Activated CD8-positive, alpha-beta memory T cell treated with anti-CD3 and anti-CD28 coated beads, Interleukin-2, amount 10 ng/mL, durations not matched to agents 7 days and 5 days (primary cell): ENCODE data around the gene ATF7. TPM values are rescaled to one million over a fixed set of nuclear protein-coding genes. Genes with fewer than 3 reads are reported as not detected.
A peak's percentile ranks its signal among the peaks of the same experiment; 100 is the strongest.

Experiments used
- ATAC-seq: fragments of 150-1000 bp; cut with Tn5 transposase; one replicate; pipeline ENCODE4 v1.10.0; 2021; ENCODE audit warnings: moderate library complexity
- CTCF ChIA-PET: fragments of 350-600 bp; sonication (Branson Sonifier 250); formaldehyde crosslinking; loops from one replicate; lab custom pipeline; 2021; ENCODE audit warnings: antibody characterized with exemption; lab: Charles Lee
- DNase-seq: peaks from one replicate; pipeline ENCODE4 v3.0.0-alpha.2; 2020
- H3K27ac Mint-ChIP-seq: one replicate; pipeline ENCODE4 v1.8.0; 2021; ENCODE audit warnings: mild to moderate bottlenecking, mixed read lengths
- H3K27me3 Mint-ChIP-seq: one replicate; pipeline ENCODE4 v1.8.0; 2021; ENCODE audit warnings: mixed read lengths
- H3K36me3 Mint-ChIP-seq: one replicate; pipeline ENCODE4 v1.8.0; 2021; ENCODE audit warnings: mild to moderate bottlenecking, mixed read lengths
- H3K4me1 Mint-ChIP-seq: one replicate; pipeline ENCODE4 v1.8.0; 2021; ENCODE audit warnings: mixed read lengths
- H3K4me3 Mint-ChIP-seq: one replicate; pipeline ENCODE4 v1.8.0; 2021; ENCODE audit warnings: mild to moderate bottlenecking, moderate library complexity, mixed read lengths
- H3K9me3 Mint-ChIP-seq: one replicate; pipeline ENCODE4 v1.8.0; 2022; ENCODE audit warnings: low read depth, mixed read lengths
- total RNA-seq, 2 experiments: library from RNA; stranded (reverse); gene quantifications; one replicate each; pipeline ENCODE4 v1.2.3, GENCODE V29; 2021

ATF7 gene
- total RNA-seq, 2 experiments from 2014 or later: 24.6 to 33.8 TPM

GRCh38 chr12:53495903-53496751 is 130.1 kb downstream of the ATF7 start:
- ATAC-seq: no peak
- CTCF ChIA-PET: interaction anchor here (0.5 to 2.6 kb wide), 5 partner anchors 13 to 518 kb away, joined by 3 to 6 read pairs (median 3); no protein-coding TSS in a partner anchor
- Mint-ChIP-seq H3K4me3 (no peak overlapping the region), H3K36me3 (no peaks in the 10 kb centered on the region), H3K27me3 (no peaks in the 10 kb centered on the region), H3K9me3 (no peaks in the 10 kb centered on the region), H3K4me1 (peaks cover 48% of the 10 kb centered on the region), H3K27ac (no peak overlapping the region)
- no peak for DNase-seq

GRCh38 chr12:53493610-53494391 is 132.4 kb downstream of the ATF7 start:
- Mint-ChIP-seq H3K9me3 (no peaks in the 10 kb centered on the region), H3K27me3 (no peaks in the 10 kb centered on the region), H3K27ac (peak overlapping the region; percentile 84), H3K4me1 (peaks cover 39% of the 10 kb centered on the region), H3K36me3 (no peaks in the 10 kb centered on the region), H3K4me3 (peak overlapping the region; percentile 88)
- CTCF ChIA-PET: interaction anchor here (1.1 to 3.9 kb wide), 6 partner anchors 10 to 170 kb away, joined by 3 to 21 read pairs (median 4); partner anchors contain the start of gene NPFF
- ATAC-seq (no peak), DNase-seq (no peak)

GRCh38 chr12:53492830-53493609 is 133.2 kb downstream of the ATF7 start:
- Mint-ChIP-seq H3K9me3 (no peaks in the 10 kb centered on the region), H3K4me3 (peak overlapping the region; percentile 88), H3K36me3 (no peaks in the 10 kb centered on the region), H3K4me1 (peaks cover 32% of the 10 kb centered on the region), H3K27me3 (no peaks in the 10 kb centered on the region), H3K27ac (peak overlapping the region; percentile 84)
- CTCF ChIA-PET: interaction anchor here (1.1 to 3.9 kb wide), 5 partner anchors 8 to 141 kb away, joined by 3 to 21 read pairs (median 3); partner anchors contain the start of genes NPFF and TARBP2
- DNase-seq (peak; percentile 90), ATAC-seq (peak; percentile 95)

GRCh38 chr12:53492188-53492587 is 134.0 kb downstream of the ATF7 start:
- DNase-seq: no peak
- Mint-ChIP-seq H3K27ac (peak overlapping the region; percentile 46), H3K4me3 (peak overlapping the region; percentile 88), H3K27me3 (no peaks in the 10 kb centered on the region), H3K36me3 (peaks cover 5% of the 10 kb centered on the region), H3K4me1 (peaks cover 25% of the 10 kb centered on the region), H3K9me3 (no peaks in the 10 kb centered on the region)
- CTCF ChIA-PET: interaction anchor here (0.9 to 3.9 kb wide), 4 partner anchors 9 to 16 kb away, joined by 3 to 21 read pairs (median 8); partner anchors contain the start of genes NPFF and TARBP2
- no peak for ATAC-seq

GRCh38 chr12:53489242-53489864 is 136.8 kb downstream of the ATF7 start:
- H3K9me3 Mint-ChIP-seq: no peaks in the 10 kb centered on the region
- peaks cover 19% of the 10 kb centered on the region for H3K36me3 Mint-ChIP-seq
- CTCF ChIA-PET: interaction anchor here (1.6 to 1.8 kb wide), 3 partner anchors 16 to 68 kb away, joined by 4 to 10 read pairs (median 5); no protein-coding TSS in a partner anchor
- no peak overlapping the region for H3K27ac Mint-ChIP-seq
- H3K4me1 Mint-ChIP-seq: peaks cover 28% of the 10 kb centered on the region
- no peak overlapping the region for H3K4me3 Mint-ChIP-seq
- DNase-seq (no peak), ATAC-seq (no peak)
- H3K27me3 Mint-ChIP-seq: no peaks in the 10 kb centered on the region

GRCh38 chr12:53486736-53487487 is 139.3 kb downstream of the ATF7 start:
- DNase-seq (no peak), ATAC-seq (no peak)
- H3K27me3 Mint-ChIP-seq: no peaks in the 10 kb centered on the region
- H3K4me1 Mint-ChIP-seq: peaks cover 9% of the 10 kb centered on the region
- no peak overlapping the region for H3K4me3 Mint-ChIP-seq
- H3K9me3 Mint-ChIP-seq: no peaks in the 10 kb centered on the region
- H3K27ac Mint-ChIP-seq: no peak overlapping the region
- CTCF ChIA-PET: interaction anchor here (1.3 to 1.4 kb wide), 2 partner anchors 21 to 135 kb away, joined by 3 to 4 read pairs; no protein-coding TSS in a partner anchor
- peaks cover 34% of the 10 kb centered on the region for H3K36me3 Mint-ChIP-seq

- CTCF ChIA-PET: interaction anchor here (1.3 to 1.5 kb wide), 3 partner anchors 9 to 134 kb away, joined by 3 to 4 read pairs (median 4); no protein-coding TSS in a partner anchor
- Mint-ChIP-seq H3K9me3 (no peaks in the 10 kb centered on the region), H3K4me3 (no peak overlapping the region), H3K27me3 (no peaks in the 10 kb centered on the region), H3K36me3 (peaks cover 38% of the 10 kb centered on the region), H3K27ac (peak overlapping the region; percentile 26), H3K4me1 (peaks cover 9% of the 10 kb centered on the region)
- ATAC-seq (no peak), DNase-seq (no peak)
Observed at GRCh38 chr12:53485955-53486735, 140.0 kb downstream of the ATF7 start.

GRCh38 chr12:53484686-53485575 is 141.3 kb downstream of the ATF7 start:
- CTCF ChIA-PET: interaction anchor here (1.5 to 2.1 kb wide), 2 partner anchors 8 to 164 kb away, joined by 4 to 5 read pairs; partner anchors contain the start of gene AAAS
- H3K4me3 Mint-ChIP-seq: no peak overlapping the region
- DNase-seq (no peak), ATAC-seq (no peak)
- H3K9me3 Mint-ChIP-seq: no peaks in the 10 kb centered on the region
- H3K36me3 Mint-ChIP-seq: peaks cover 41% of the 10 kb centered on the region
- H3K4me1 Mint-ChIP-seq: peaks cover 9% of the 10 kb centered on the region
- no peaks in the 10 kb centered on the region for H3K27me3 Mint-ChIP-seq
- H3K27ac Mint-ChIP-seq: peak overlapping the region; percentile 13

- Mint-ChIP-seq H3K36me3 (peaks cover 49% of the 10 kb centered on the region), H3K9me3 (no peaks in the 10 kb centered on the region), H3K27ac (peak overlapping the region; percentile 12), H3K4me1 (peaks cover 10% of the 10 kb centered on the region), H3K4me3 (no peak overlapping the region), H3K27me3 (no peaks in the 10 kb centered on the region)
- DNase-seq (no peak), ATAC-seq (peak; percentile 7)
- CTCF ChIA-PET: interaction anchor here (2.1 kb wide), 1 partner anchor 163 kb away, joined by 5 read pairs; the partner anchor contains the start of gene AAAS
Observed at GRCh38 chr12:53483979-53484377, 142.2 kb downstream of the ATF7 start.

- ATAC-seq (no peak), DNase-seq (no peak)
- CTCF ChIA-PET: interaction anchor here (0.5 to 2.2 kb wide), 5 partner anchors 12 to 598 kb away, joined by 3 to 7 read pairs (median 4); partner anchors contain the start of gene AAAS
- H3K27me3 Mint-ChIP-seq: no peaks in the 10 kb centered on the region
- peaks cover 51% of the 10 kb centered on the region for H3K36me3 Mint-ChIP-seq
- no peak overlapping the region for H3K4me3 Mint-ChIP-seq
- peak overlapping the region; percentile 28 for H3K27ac Mint-ChIP-seq
- H3K4me1 Mint-ChIP-seq: peaks cover 13% of the 10 kb centered on the region
- H3K9me3 Mint-ChIP-seq: no peaks in the 10 kb centered on the region
Observed at GRCh38 chr12:53483225-53483978, 142.8 kb downstream of the ATF7 start.
